ENCODE data around the gene DMBX1. TPM values are rescaled to one million over a fixed set of nuclear protein-coding genes. Genes with fewer than 3 reads are reported as not detected.

Gene DMBX1
- total RNA-seq, 2 experiments from 2014 or later = 0.10 to 0.12 TPM

GRCh38 chr1:46496505-46496904 is 6.9 kb downstream of the DMBX1 start:
- intact Hi-C loops (cut with micrococcal nuclease) = no loop called here
- ChIA-PET POLR2A (no interaction called here), CTCF (no interaction called here)
- Mint-ChIP-seq H3K4me1 (ENCODE audit: low read depth) (peaks cover 11% of the 10 kb centered on the region), H3K9me3 (no peaks in the 10 kb centered on the region), H3K27ac (no peak overlapping the region), H3K27me3 (peaks cover 49% of the 10 kb centered on the region), H3K4me3 (no peak overlapping the region), H3K36me3 (no peaks in the 10 kb centered on the region)
- no peak for DNase-seq

GRCh38 chr1:46497020-46497419 is 7.4 kb downstream of the DMBX1 start:
- no peaks in the 10 kb centered on the region for H3K9me3 Mint-ChIP-seq
- ChIA-PET CTCF (no interaction called here), POLR2A (no interaction called here)
- H3K4me3 Mint-ChIP-seq = no peak overlapping the region
- peaks cover 7% of the 10 kb centered on the region for H3K4me1 Mint-ChIP-seq (ENCODE audit: low read depth)
- DNase-seq = no peak
- peaks cover 44% of the 10 kb centered on the region for H3K27me3 Mint-ChIP-seq
- intact Hi-C loops (cut with micrococcal nuclease) = no loop called here
- no peaks in the 10 kb centered on the region for H3K36me3 Mint-ChIP-seq
- H3K27ac Mint-ChIP-seq = no peak overlapping the region

GRCh38 chr1:46497665-46498064 is 8.0 kb downstream of the DMBX1 start:
- Mint-ChIP-seq H3K4me1 (ENCODE audit: low read depth) (peaks cover under 1% of the 10 kb centered on the region), H3K36me3 (no peaks in the 10 kb centered on the region), H3K27me3 (peaks cover 41% of the 10 kb centered on the region), H3K27ac (no peak overlapping the region), H3K4me3 (no peak overlapping the region), H3K9me3 (no peaks in the 10 kb centered on the region)
- ChIA-PET POLR2A (no interaction called here), CTCF (no interaction called here)
- no peak for DNase-seq
- intact Hi-C loops (cut with micrococcal nuclease) = no loop called here

GRCh38 chr1:46501528-46501927 is 11.9 kb downstream of the DMBX1 start:
- H3K36me3 Mint-ChIP-seq = no peaks in the 10 kb centered on the region
- H3K27ac Mint-ChIP-seq = no peak overlapping the region
- CTCF ChIA-PET = interaction anchor here (1.0 to 4.1 kb wide), 3 partner anchors 25 to 59 kb away, joined by 3 to 17 read pairs (median 4); no protein-coding TSS in a partner anchor
- H3K4me1 Mint-ChIP-seq (ENCODE audit: low read depth) = no peaks in the 10 kb centered on the region
- peaks cover 21% of the 10 kb centered on the region for H3K27me3 Mint-ChIP-seq
- no peak for DNase-seq
- H3K4me3 Mint-ChIP-seq = no peak overlapping the region
- no peaks in the 10 kb centered on the region for H3K9me3 Mint-ChIP-seq
- POLR2A ChIA-PET = interaction anchor here (0.7 kb wide), 1 partner anchor 17 kb away, joined by 3 read pairs; no protein-coding TSS in a partner anchor
- intact Hi-C loops (cut with micrococcal nuclease) = no loop called here

GRCh38 chr1:46503421-46503820 is 13.8 kb downstream of the DMBX1 start:
- no peaks in the 10 kb centered on the region for H3K36me3 Mint-ChIP-seq
- no peak for DNase-seq
- no peak overlapping the region for H3K4me3 Mint-ChIP-seq
- H3K9me3 Mint-ChIP-seq = no peaks in the 10 kb centered on the region
- intact Hi-C loops (cut with micrococcal nuclease) = no loop called here
- peaks cover 21% of the 10 kb centered on the region for H3K27me3 Mint-ChIP-seq
- no peaks in the 10 kb centered on the region for H3K4me1 Mint-ChIP-seq (ENCODE audit: low read depth)
- no peak overlapping the region for H3K27ac Mint-ChIP-seq
- POLR2A ChIA-PET = no interaction called here
- CTCF ChIA-PET = no interaction called here

- Mint-ChIP-seq H3K4me3 (no peak overlapping the region), H3K4me1 (ENCODE audit: low read depth) (no peaks in the 10 kb centered on the region), H3K27me3 (peaks cover 22% of the 10 kb centered on the region), H3K9me3 (no peaks in the 10 kb centered on the region), H3K36me3 (no peaks in the 10 kb centered on the region), H3K27ac (no peak overlapping the region)
- ChIA-PET CTCF (interaction anchor here (1.1 kb wide), 1 partner anchor 28 kb away, joined by 3 read pairs; a partner anchor contains a TSS), POLR2A (no interaction called here)
- no peak for DNase-seq
- intact Hi-C loops (cut with micrococcal nuclease) = no loop called here
Observed at GRCh38 chr1:46506470-46507219, 17.0 kb downstream of the DMBX1 start.

GRCh38 chr1:46508757-46509156 is 19.1 kb downstream of the DMBX1 start:
- no peak overlapping the region for H3K4me3 Mint-ChIP-seq
- no peak for DNase-seq
- H3K27ac Mint-ChIP-seq = no peak overlapping the region
- no peaks in the 10 kb centered on the region for H3K9me3 Mint-ChIP-seq
- H3K4me1 Mint-ChIP-seq (ENCODE audit: low read depth) = no peaks in the 10 kb centered on the region
- POLR2A ChIA-PET = no interaction called here
- CTCF ChIA-PET = interaction anchor here (1.0 kb wide), 1 partner anchor 103 kb away, joined by 3 read pairs; no protein-coding TSS in a partner anchor
- H3K27me3 Mint-ChIP-seq = peaks cover 16% of the 10 kb centered on the region
- intact Hi-C loops (cut with micrococcal nuclease) = no loop called here
- H3K36me3 Mint-ChIP-seq = no peaks in the 10 kb centered on the region

GRCh38 chr1:46510341-46510997 is 20.8 kb downstream of the DMBX1 start:
- H3K4me3 Mint-ChIP-seq = no peak overlapping the region
- peaks cover 18% of the 10 kb centered on the region for H3K27me3 Mint-ChIP-seq
- CTCF ChIA-PET = no interaction called here
- POLR2A ChIA-PET = no interaction called here
- DNase-seq = no peak
- intact Hi-C loops (cut with micrococcal nuclease) = no loop called here
- H3K4me1 Mint-ChIP-seq (ENCODE audit: low read depth) = no peaks in the 10 kb centered on the region
- H3K9me3 Mint-ChIP-seq = no peaks in the 10 kb centered on the region
- no peaks in the 10 kb centered on the region for H3K36me3 Mint-ChIP-seq
- no peak overlapping the region for H3K27ac Mint-ChIP-seq

- CTCF ChIA-PET = no interaction called here
- no peaks in the 10 kb centered on the region for H3K9me3 Mint-ChIP-seq
- peaks cover 23% of the 10 kb centered on the region for H3K27me3 Mint-ChIP-seq
- intact Hi-C loops (cut with micrococcal nuclease) = no loop called here
- no peak overlapping the region for H3K27ac Mint-ChIP-seq
- H3K4me1 Mint-ChIP-seq (ENCODE audit: low read depth) = no peaks in the 10 kb centered on the region
- H3K4me3 Mint-ChIP-seq = no peak overlapping the region
- POLR2A ChIA-PET = no interaction called here
- H3K36me3 Mint-ChIP-seq = no peaks in the 10 kb centered on the region
- DNase-seq = no peak
Observed at GRCh38 chr1:46510998-46511365, 21.3 kb downstream of the DMBX1 start.

GRCh38 chr1:46512135-46512791 is 22.6 kb downstream of the DMBX1 start:
- Mint-ChIP-seq H3K9me3 (no peaks in the 10 kb centered on the region), H3K4me3 (no peak overlapping the region), H3K4me1 (ENCODE audit: low read depth) (peaks cover 2% of the 10 kb centered on the region), H3K27me3 (peaks cover 30% of the 10 kb centered on the region), H3K36me3 (no peaks in the 10 kb centered on the region), H3K27ac (no peak overlapping the region)
- intact Hi-C loops (cut with micrococcal nuclease) = no loop called here
- no peak for DNase-seq
- CTCF ChIA-PET = interaction anchor here (0.6 to 1.6 kb wide), 2 partner anchors 16 to 1214 kb away, joined by 4 read pairs; no protein-coding TSS in a partner anchor
- POLR2A ChIA-PET = no interaction called here

GRCh38 chr1:46512792-46513190 is 23.2 kb downstream of the DMBX1 start:
- no peaks in the 10 kb centered on the region for H3K9me3 Mint-ChIP-seq
- POLR2A ChIA-PET = no interaction called here
- intact Hi-C loops (cut with micrococcal nuclease) = no loop called here
- peaks cover 2% of the 10 kb centered on the region for H3K4me1 Mint-ChIP-seq (ENCODE audit: low read depth)
- H3K4me3 Mint-ChIP-seq = no peak overlapping the region
- H3K27ac Mint-ChIP-seq = no peak overlapping the region
- CTCF ChIA-PET = interaction anchor here (0.6 to 1.6 kb wide), 4 partner anchors 9 to 1214 kb away, joined by 4 read pairs; no protein-coding TSS in a partner anchor
- DNase-seq = no peak
- peaks cover 32% of the 10 kb centered on the region for H3K27me3 Mint-ChIP-seq
- H3K36me3 Mint-ChIP-seq = no peaks in the 10 kb centered on the region

- Mint-ChIP-seq H3K27ac (no peak overlapping the region), H3K9me3 (no peaks in the 10 kb centered on the region), H3K4me3 (no peak overlapping the region), H3K4me1 (ENCODE audit: low read depth) (peaks cover 2% of the 10 kb centered on the region), H3K36me3 (no peaks in the 10 kb centered on the region), H3K27me3 (peaks cover 38% of the 10 kb centered on the region)
- intact Hi-C loops (cut with micrococcal nuclease) = no loop called here
- POLR2A ChIA-PET = no interaction called here
- CTCF ChIA-PET = interaction anchor here (0.7 to 1.6 kb wide), 5 partner anchors 9 to 219 kb away, joined by 3 to 4 read pairs (median 3); no protein-coding TSS in a partner anchor
- DNase-seq = no peak
Observed at GRCh38 chr1:46513536-46513935, 23.9 kb downstream of the DMBX1 start.

Measured in activated CD4-positive, alpha-beta memory T cell treated with anti-CD3 and anti-CD28 coated beads for 36 hours (primary cell).